Spinal cord (tissue), 10 donors: ENCODE data around the gene B3GAT2. TPM values are rescaled to one million over a fixed set of nuclear protein-coding genes. Genes with fewer than 3 reads are reported as not detected.

Source experiments
- DNase-seq, 6 donors: peaks; one replicate each; pipeline versions ENCODE4 v3.0.0 to v3.0.0-alpha.2; 2013 to 2015; ENCODE audit warnings: low spot score in 6 of 6, low read depth in 4 of 6
- H3K27ac ChIP-seq: one replicate; pipeline ENCODE4 v1.5.1; 2013; ENCODE audit warnings: low read depth, low read length, control low read depth
- H3K27me3 ChIP-seq: one replicate; pipeline ENCODE4 v1.6.1; 2013; ENCODE audit warnings: low read length; ENCODE audit not compliant: control insufficient read depth, insufficient read depth
- H3K36me3 ChIP-seq: one replicate; pipeline ENCODE4 v1.6.1; 2013; ENCODE audit warnings: low read length; ENCODE audit not compliant: control insufficient read depth, insufficient read depth
- H3K4me1 ChIP-seq: one replicate; pipeline ENCODE4 v1.6.1; 2013; ENCODE audit warnings: low read length; ENCODE audit not compliant: control insufficient read depth, insufficient read depth
- H3K4me3 ChIP-seq: one replicate; pipeline ENCODE4 v1.5.1; 2013; ENCODE audit warnings: low read depth, low read length, control low read depth
- H3K9me3 ChIP-seq: one replicate; pipeline ENCODE4 v1.6.1; 2013; ENCODE audit warnings: low read length; ENCODE audit not compliant: control insufficient read depth, insufficient read depth
- WGBS: methylation state at CpG from one replicate; pipeline ENCODE4 v1.1.5; 2013; ENCODE audit warnings: missing lambda C conversion rate; ENCODE audit not compliant: insufficient coverage; 5-methylcytosine and 5-hydroxymethylcytosine counted together
- polyA plus RNA-seq, 2 donors: library from polyadenylated mRNA; unstranded; fragments of 120-200 nt; gene quantifications; one replicate each; pipeline ENCODE4 v1.2.1, GENCODE V29; 2013; ENCODE audit not compliant: insufficient read length in 2 of 2
- total RNA-seq, 2 donors: library from RNA; depleted of rRNA in 1 of 2; stranded (reverse); fragments of 120-200 nt in 1 of 2; fragments of >200 nt in 1 of 2; gene quantifications; one replicate each; pipeline versions ENCODE4 v1.2.3 to v1.2.4, GENCODE V29; 2013 to 2014
- donor health status: healthy.

The B3GAT2 gene
- total and polyA plus RNA-seq, 4 donors = 22.9 to 82.5 (median 66.1) TPM

DNA sequence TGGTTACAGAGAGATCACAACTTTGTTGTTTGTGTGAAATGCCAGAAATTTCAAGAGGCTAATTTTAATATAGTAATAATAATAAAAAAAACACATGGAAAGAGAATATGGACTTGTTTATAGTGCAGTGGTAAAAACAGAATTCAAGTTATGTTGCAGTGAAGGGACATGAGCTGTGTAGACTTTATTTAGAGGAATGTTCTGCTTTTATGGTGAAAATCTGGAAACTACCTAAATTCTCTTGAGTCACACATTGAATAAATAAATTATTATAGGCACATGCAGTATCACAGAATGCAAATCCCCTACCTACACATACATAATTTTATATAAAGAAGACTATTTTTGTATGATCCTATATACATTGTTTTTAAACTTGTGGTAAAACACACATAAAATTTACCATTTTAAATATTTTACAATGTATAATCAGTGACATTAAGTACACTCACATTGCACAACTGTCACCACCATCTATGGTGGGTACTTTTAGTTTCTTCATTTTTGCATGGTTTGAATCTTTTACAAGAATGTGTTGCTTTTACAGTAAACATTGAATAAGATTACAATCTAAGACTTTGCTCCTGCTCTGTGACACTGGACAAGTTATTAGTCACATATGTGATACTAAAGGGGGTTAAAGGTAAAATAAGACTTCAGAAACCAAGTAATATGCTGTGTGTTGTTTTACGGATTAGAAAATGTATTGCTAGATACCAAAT, 107.4 kb downstream of the B3GAT2 start:
- Histone ChIP-seq H3K36me3 (no peaks in the 10 kb centered on the region), H3K4me1 (peaks cover 5% of the 10 kb centered on the region), H3K9me3 (no peaks in the 10 kb centered on the region), H3K27me3 (no peaks in the 10 kb centered on the region), H3K27ac (no peak overlapping the region), H3K4me3 (no peak overlapping the region)
- DNase-seq = no peak
- WGBS = 100% methylated on average over 1 of the region's 1 CpG

- no peaks in the 10 kb centered on the region for H3K27me3 ChIP-seq
- DNase-seq = peak in 5 of 6 donors; percentile 11 to 97 (median 45)
- no CpG with 5 or more reads among the region's 4 CpGs for WGBS
- H3K27ac ChIP-seq = no peak overlapping the region
- peaks cover 5% of the 10 kb centered on the region for H3K4me1 ChIP-seq
- no peaks in the 10 kb centered on the region for H3K36me3 ChIP-seq
- no peak overlapping the region for H3K4me3 ChIP-seq
- H3K9me3 ChIP-seq = no peaks in the 10 kb centered on the region
These were observed 109.5 kb downstream of the B3GAT2 start for GRCh38 chr6:70847106-70848084.

GRCh38 chr6:70846207-70846835, 110.5 kb downstream of the B3GAT2 start:
- peaks cover 5% of the 10 kb centered on the region for H3K4me1 ChIP-seq
- no peaks in the 10 kb centered on the region for H3K27me3 ChIP-seq
- H3K36me3 ChIP-seq = no peaks in the 10 kb centered on the region
- no peaks in the 10 kb centered on the region for H3K9me3 ChIP-seq
- no peak for DNase-seq
- H3K4me3 ChIP-seq = no peak overlapping the region
- H3K27ac ChIP-seq = no peak overlapping the region
- WGBS = 90% methylated on average over 7 of the region's 8 CpGs

DNA sequence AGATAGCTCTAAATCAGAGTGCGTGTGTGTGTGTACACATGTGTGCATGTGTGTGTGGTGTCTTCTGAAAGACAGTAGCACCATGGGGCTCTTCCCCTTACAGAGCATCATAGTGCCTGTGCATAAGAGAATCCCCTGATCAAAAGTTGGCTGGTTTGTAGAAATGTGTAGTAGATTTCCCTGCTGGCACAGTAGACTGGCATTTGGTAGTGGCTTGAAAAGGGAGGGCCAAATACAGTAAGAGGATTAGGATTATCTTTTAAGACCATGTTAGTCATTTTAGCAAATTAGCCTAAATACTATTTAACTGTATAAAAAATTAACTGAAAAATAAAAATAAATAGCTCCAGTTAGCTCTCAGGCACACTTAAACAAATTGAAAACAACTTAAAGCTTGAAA, 112.6 kb downstream of the B3GAT2 start:
- DNase-seq = no peak
- H3K4me3 ChIP-seq = no peak overlapping the region
- no peak overlapping the region for H3K27ac ChIP-seq
- WGBS = no CpG with 5 or more reads among the region's 1 CpG
- no peaks in the 10 kb centered on the region for H3K9me3 ChIP-seq
- H3K27me3 ChIP-seq = no peaks in the 10 kb centered on the region
- no peaks in the 10 kb centered on the region for H3K36me3 ChIP-seq
- H3K4me1 ChIP-seq = peaks cover 5% of the 10 kb centered on the region

GRCh38 chr6:70843328-70843918, 113.4 kb downstream of the B3GAT2 start:
- Histone ChIP-seq H3K27ac (no peak overlapping the region), H3K4me1 (peaks cover 5% of the 10 kb centered on the region), H3K4me3 (no peak overlapping the region), H3K27me3 (no peaks in the 10 kb centered on the region), H3K36me3 (no peaks in the 10 kb centered on the region), H3K9me3 (no peaks in the 10 kb centered on the region)
- 100% methylated on average over 1 of the region's 4 CpGs for WGBS
- no peak for DNase-seq

DNA sequence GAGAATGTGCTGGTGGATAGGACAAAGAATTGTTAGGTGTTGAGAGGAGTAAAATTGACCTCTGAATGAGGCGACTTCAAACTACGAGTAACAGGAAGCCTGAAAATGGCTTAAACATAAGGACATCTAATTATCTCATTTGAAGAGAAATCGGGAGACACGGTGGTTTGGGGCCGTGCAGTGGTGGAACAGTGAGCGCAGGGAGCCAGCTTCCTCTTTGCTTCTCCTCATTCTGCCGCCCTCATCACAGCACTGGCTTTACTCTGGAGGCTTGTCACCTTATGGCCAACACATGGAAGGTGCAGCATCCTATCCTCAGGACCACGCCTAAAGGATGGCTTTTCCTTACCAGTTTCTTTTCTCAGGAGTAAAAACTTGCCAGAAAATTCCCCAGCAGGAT, 114.3 kb downstream of the B3GAT2 start:
- WGBS = 87% methylated on average over 5 of the region's 8 CpGs

DNA sequence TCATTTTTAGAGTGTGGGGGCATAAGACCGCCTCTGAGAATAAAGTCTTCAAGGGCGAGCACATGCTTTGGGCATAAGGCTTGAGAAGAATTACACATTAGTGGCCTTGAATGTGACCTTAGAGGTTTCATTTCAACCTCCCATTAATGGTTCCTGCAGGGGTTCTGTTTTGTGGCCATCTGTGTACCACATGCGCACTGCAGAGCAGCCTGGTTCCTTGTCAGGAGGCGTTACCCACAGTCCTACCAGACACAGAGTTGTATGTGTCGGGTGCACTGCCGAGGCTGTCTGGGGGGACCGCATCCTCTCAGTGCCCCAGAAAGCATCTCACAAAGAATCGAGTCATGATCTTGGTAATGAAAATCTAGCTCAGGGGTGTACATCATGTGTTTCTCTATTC, 115.7 kb downstream of the B3GAT2 start:
- no peaks in the 10 kb centered on the region for H3K27me3 ChIP-seq
- H3K4me3 ChIP-seq = no peak overlapping the region
- H3K9me3 ChIP-seq = no peaks in the 10 kb centered on the region
- peaks cover under 1% of the 10 kb centered on the region for H3K4me1 ChIP-seq
- H3K27ac ChIP-seq = no peak overlapping the region
- 94% methylated on average over 3 of the region's 8 CpGs for WGBS
- DNase-seq = peak in 1 of 6 donors; percentile 56
- no peaks in the 10 kb centered on the region for H3K36me3 ChIP-seq

More for the DNA sequence above, 114.3 kb downstream of the B3GAT2 start:
- Histone ChIP-seq H3K27ac (no peak overlapping the region), H3K4me1 (peaks cover 5% of the 10 kb centered on the region), H3K9me3 (no peaks in the 10 kb centered on the region), H3K27me3 (no peaks in the 10 kb centered on the region), H3K4me3 (no peak overlapping the region), H3K36me3 (no peaks in the 10 kb centered on the region)
- no peak for DNase-seq

- 80% methylated on average over 1 of the region's 7 CpGs for WGBS
- Histone ChIP-seq H3K27me3 (no peaks in the 10 kb centered on the region), H3K27ac (no peak overlapping the region), H3K4me3 (no peak overlapping the region), H3K4me1 (no peaks in the 10 kb centered on the region), H3K36me3 (no peaks in the 10 kb centered on the region), H3K9me3 (no peaks in the 10 kb centered on the region)
- DNase-seq = no peak
These were observed 117.3 kb downstream of the B3GAT2 start for GRCh38 chr6:70839286-70840266.
